SW480 (cell line): ENCODE measurements around the gene WDFY3.

Experiments
- DNase-seq: peaks from one replicate; pipeline ENCODE4 v3.0.0-alpha.2; 2016; ENCODE audit warnings: low spot score

WDFY3 gene

GRCh38 chr4:84952776-84953175, 13.7 kb downstream of the WDFY3 start:
- DNase-seq: no peak

- no peak for DNase-seq
Observed at GRCh38 chr4:84952004-84952403, 14.5 kb downstream of the WDFY3 start.

- no peak for DNase-seq
Observed at GRCh38 chr4:84948056-84948455, 18.4 kb downstream of the WDFY3 start.

- no peak for DNase-seq
Observed at GRCh38 chr4:84944947-84945346, 21.5 kb downstream of the WDFY3 start.

- DNase-seq: no peak
Observed at GRCh38 chr4:84940960-84941359, 25.5 kb downstream of the WDFY3 start.

GRCh38 chr4:84939113-84939512, 27.4 kb downstream of the WDFY3 start:
- DNase-seq: no peak

- DNase-seq: no peak
Observed at GRCh38 chr4:84938316-84938715, 28.2 kb downstream of the WDFY3 start.

- no peak for DNase-seq
Observed at GRCh38 chr4:84937381-84937977, 29.0 kb downstream of the WDFY3 start.

GRCh38 chr4:84936123-84936522, 30.4 kb downstream of the WDFY3 start:
- DNase-seq: no peak

GRCh38 chr4:84932462-84932861, 34.0 kb downstream of the WDFY3 start:
- no peak for DNase-seq

- no peak for DNase-seq
Observed at GRCh38 chr4:84931961-84932360, 34.5 kb downstream of the WDFY3 start.

GRCh38 chr4:84931274-84931673, 35.2 kb downstream of the WDFY3 start:
- no peak for DNase-seq

- DNase-seq: no peak
Observed at GRCh38 chr4:84928089-84928488, 38.4 kb downstream of the WDFY3 start.

GRCh38 chr4:84927428-84927827, 39.1 kb downstream of the WDFY3 start:
- no peak for DNase-seq

- DNase-seq: no peak
Observed at GRCh38 chr4:84925558-84925957, 40.9 kb downstream of the WDFY3 start.

- DNase-seq: no peak
Observed at GRCh38 chr4:84924434-84924833, 42.1 kb downstream of the WDFY3 start.

- no peak for DNase-seq
Observed at GRCh38 chr4:84920617-84921016, 45.9 kb downstream of the WDFY3 start.

- DNase-seq: no peak
Observed at GRCh38 chr4:84917869-84918600, 48.5 kb downstream of the WDFY3 start.

- no peak for DNase-seq
Observed at GRCh38 chr4:84917086-84917821, 49.2 kb downstream of the WDFY3 start.

- no peak for DNase-seq
Observed at GRCh38 chr4:84916227-84916626, 50.3 kb downstream of the WDFY3 start.

- no peak for DNase-seq
Observed at GRCh38 chr4:84915396-84915780, 51.1 kb downstream of the WDFY3 start.

- DNase-seq: no peak
Observed at GRCh38 chr4:84914686-84915395, 51.6 kb downstream of the WDFY3 start.

GRCh38 chr4:84913176-84913575, 53.3 kb downstream of the WDFY3 start:
- DNase-seq: no peak
